Parathyroid adenoma (tissue), 2 donors: ENCODE results near the gene IBA57.

Experiments used
- H2AFZ ChIP-seq: fragments of 300-600 bp; sonication (generic); one replicate; pipeline ENCODE4 v1.7.0; 2017; ENCODE audit warnings: antibody characterized with exemption, mild to moderate bottlenecking
- H3K27ac ChIP-seq: fragments of 300-600 bp; sonication (generic); one replicate; pipeline ENCODE4 v1.7.0; 2017
- H3K27me3 ChIP-seq: fragments of 300-600 bp; sonication (generic); one replicate; pipeline ENCODE4 v1.7.0; 2017; ENCODE audit warnings: low read length; ENCODE audit not compliant: control insufficient read depth, insufficient read depth
- H3K36me3 ChIP-seq: fragments of 300-600 bp; sonication (generic); one replicate; pipeline ENCODE4 v1.7.0; 2017; ENCODE audit warnings: low read length; ENCODE audit not compliant: control insufficient read depth, insufficient read depth
- H3K4me1 ChIP-seq: fragments of 300-600 bp; sonication (generic); one replicate; pipeline ENCODE4 v1.7.0; 2017; ENCODE audit warnings: control low read depth
- H3K4me2 ChIP-seq: fragments of 300-600 bp; sonication (generic); one replicate; pipeline ENCODE4 v1.7.0; 2017; ENCODE audit warnings: low read length
- H3K4me3 ChIP-seq: fragments of 300-600 bp; sonication (generic); one replicate; pipeline ENCODE4 v1.7.0; 2017; ENCODE audit warnings: low read depth, low read length
- H3K79me2 ChIP-seq: fragments of 300-600 bp; sonication (generic); one replicate; pipeline ENCODE4 v1.7.0; 2017; ENCODE audit warnings: control low read depth
- H3K9ac ChIP-seq: fragments of 300-600 bp; sonication (generic); one replicate; pipeline ENCODE4 v1.7.0; 2017; ENCODE audit warnings: mild to moderate bottlenecking
- H3K9me3 ChIP-seq: fragments of 300-600 bp; sonication (generic); one replicate; pipeline ENCODE4 v1.7.0; 2017; ENCODE audit warnings: low read length; ENCODE audit not compliant: control insufficient read depth
- CTCF ChIP-seq: fragments of 300-600 bp; sonication (generic); IDR thresholded peaks from one replicate; pipeline ENCODE4 v1.7.0; 2017; ENCODE audit warnings: antibody characterized with exemption, mild to moderate bottlenecking
- donor health status: primary hyperparathyroidism.

Gene IBA57

GRCh38 chr1:228212415-228212965, 46.9 kb downstream of the IBA57 start:
- Histone ChIP-seq H3K4me3 (no peak overlapping the region), H3K36me3 (no peaks in the 10 kb centered on the region), H3K27ac (no peak overlapping the region), H3K9me3 (no peaks in the 10 kb centered on the region), H3K4me1 (no peaks in the 10 kb centered on the region), H3K9ac (no peak overlapping the region), H3K79me2 (no peaks in the 10 kb centered on the region), H2AFZ (no peak overlapping the region), H3K4me2 (no peak overlapping the region), H3K27me3 (no peaks in the 10 kb centered on the region)
- TF ChIP-seq CTCF, result no peak

DNA sequence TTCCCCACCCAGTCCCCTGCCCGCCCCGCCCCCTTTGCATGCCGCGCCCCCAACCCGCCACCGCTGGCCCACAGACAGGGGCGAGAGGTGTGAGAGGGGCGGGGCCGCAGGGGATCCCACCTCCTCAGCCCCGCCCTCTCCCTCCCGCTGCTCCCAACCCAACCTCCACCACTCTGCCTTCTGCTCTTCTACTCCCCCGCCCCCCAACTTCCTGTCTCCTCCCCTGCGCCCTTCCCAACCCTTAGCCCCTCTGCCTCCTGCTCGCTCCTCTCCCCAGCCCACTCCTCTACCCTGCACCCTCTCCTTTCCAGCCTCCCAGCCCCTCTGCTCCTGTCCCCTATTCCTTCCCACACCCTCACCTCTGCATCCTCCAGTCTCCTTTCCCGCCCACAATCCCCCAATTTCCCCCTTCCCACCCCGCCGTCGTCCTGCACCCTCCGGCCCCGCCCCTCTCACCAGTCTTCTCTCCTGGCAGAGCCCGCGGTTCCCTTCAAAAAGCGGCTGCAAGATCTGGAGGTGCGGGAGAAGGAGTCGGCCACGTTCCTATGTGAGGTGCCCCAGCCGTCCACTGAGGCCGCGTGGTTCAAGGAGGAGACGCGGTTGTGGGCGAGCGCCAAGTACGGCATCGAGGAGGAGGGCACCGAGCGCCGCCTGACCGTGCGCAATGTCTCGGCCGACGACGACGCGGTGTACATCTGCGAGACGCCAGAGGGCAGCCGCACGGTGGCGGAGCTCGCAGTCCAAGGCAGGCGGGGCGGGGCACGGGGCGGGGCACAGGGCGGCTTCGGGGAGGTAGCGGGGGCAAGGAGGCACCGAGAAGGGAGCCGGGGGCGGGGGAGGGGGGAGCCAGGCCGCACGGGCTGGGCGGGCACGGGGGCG, 47.6 kb downstream of the IBA57 start:
- Histone ChIP-seq H3K9me3 (no peaks in the 10 kb centered on the region), H3K9ac (no peak overlapping the region), H2AFZ (peak overlapping the region; percentile 79), H3K27ac (no peak overlapping the region), H3K27me3 (no peaks in the 10 kb centered on the region), H3K36me3 (no peaks in the 10 kb centered on the region), H3K79me2 (no peaks in the 10 kb centered on the region), H3K4me3 (peak overlapping the region; percentile 47), H3K4me1 (no peaks in the 10 kb centered on the region), H3K4me2 (peak overlapping the region; percentile 81)
- TF ChIP-seq CTCF, result peak; percentile 41

- TF ChIP-seq CTCF, result no peak
- Histone ChIP-seq H3K27ac (no peak overlapping the region), H3K9me3 (no peaks in the 10 kb centered on the region), H3K79me2 (no peaks in the 10 kb centered on the region), H3K36me3 (no peaks in the 10 kb centered on the region), H3K4me1 (no peaks in the 10 kb centered on the region), H3K27me3 (no peaks in the 10 kb centered on the region), H2AFZ (no peak overlapping the region), H3K9ac (no peak overlapping the region), H3K4me2 (no peak overlapping the region), H3K4me3 (no peak overlapping the region)
These were observed 48.6 kb downstream of the IBA57 start for GRCh38 chr1:228213917-228214808.

- no peak for TF ChIP-seq CTCF
These were observed 49.5 kb downstream of the IBA57 start for GRCh38 chr1:228214921-228215662.

More at GRCh38 chr1:228214921-228215662, 49.5 kb downstream of the IBA57 start:
- Histone ChIP-seq H3K27me3 (no peaks in the 10 kb centered on the region), H3K9ac (no peak overlapping the region), H3K4me3 (no peak overlapping the region), H3K9me3 (no peaks in the 10 kb centered on the region), H3K36me3 (no peaks in the 10 kb centered on the region), H3K4me2 (no peak overlapping the region), H3K4me1 (no peaks in the 10 kb centered on the region), H2AFZ (no peak overlapping the region), H3K79me2 (no peaks in the 10 kb centered on the region), H3K27ac (no peak overlapping the region)
